Measurements from ENCODE around the gene BMF.

BMF gene

DNA sequence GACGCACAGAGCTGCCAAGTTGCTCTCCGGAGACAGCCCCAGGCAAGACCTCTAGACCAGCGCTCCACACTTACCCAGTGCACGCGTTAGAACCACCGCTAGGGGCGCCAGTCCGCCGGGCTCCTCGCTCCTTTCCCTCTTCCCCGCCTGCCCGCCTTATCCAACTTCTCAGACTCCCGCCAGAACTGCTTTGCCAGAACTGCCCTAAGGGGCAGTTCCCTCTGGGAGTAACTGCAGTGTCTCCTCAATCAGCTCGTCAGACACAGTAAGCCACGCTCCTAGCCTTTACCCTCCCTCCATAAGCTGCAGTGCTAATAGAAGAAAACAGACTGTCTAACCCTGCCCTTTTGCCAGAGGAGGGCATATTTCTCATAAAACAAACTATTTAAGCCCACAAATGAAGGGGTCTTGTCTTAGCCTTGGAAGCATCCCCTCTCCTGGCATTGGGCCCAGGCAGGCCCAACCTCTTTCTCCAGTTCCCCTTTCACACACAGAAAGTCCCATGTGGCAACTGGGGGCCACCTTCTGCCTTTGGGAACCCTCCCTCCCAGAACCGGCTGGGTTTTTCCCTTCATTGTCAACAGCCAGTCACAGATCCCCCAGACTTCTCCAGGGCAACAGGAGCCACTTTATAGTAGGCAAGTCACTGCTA lies 3.7 kb downstream of the BMF start:
- Histone ChIP-seq H3K79me2 (ENCODE audit: low read length) (peaks cover 71% of the 10 kb centered on the region), H3K9ac (ENCODE audit: low read length) (peak overlapping the region; percentile 98), H3K4me1 (ENCODE audit: low read length) (peaks cover 81% of the 10 kb centered on the region)

DNA sequence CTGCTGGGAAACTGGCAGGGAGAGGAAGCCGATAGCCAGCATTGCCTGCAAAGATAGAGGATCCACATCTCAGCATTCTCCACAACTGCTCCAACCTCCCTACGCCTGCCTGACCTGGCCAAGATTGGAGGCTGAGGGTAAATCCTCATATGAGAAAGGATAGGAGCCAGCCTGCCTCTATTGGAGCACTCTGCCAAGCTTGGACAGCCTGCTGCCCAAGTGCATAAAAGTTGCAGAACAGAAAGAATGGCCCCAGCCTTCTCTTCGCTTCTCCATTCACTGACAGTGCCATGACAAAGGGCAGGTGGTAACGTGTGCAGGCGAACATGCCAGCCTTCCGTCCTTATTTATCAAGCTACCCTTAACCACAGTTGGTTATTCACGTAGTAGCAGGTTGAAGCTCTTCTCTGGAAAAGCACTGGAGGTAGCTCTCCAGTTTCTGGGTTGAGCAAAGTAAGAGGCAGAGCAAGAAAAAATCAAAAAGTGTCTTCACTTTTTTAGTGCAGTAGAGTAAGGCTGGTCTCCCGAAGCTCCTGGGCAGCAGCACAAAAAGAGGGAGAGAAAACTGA lies 4.3 kb downstream of the BMF start:
- Histone ChIP-seq H3K4me1 (ENCODE audit: low read length) (peaks cover 85% of the 10 kb centered on the region), H3K36me3 (replicated peaks; ENCODE audit: low read depth, low read length) (peaks cover 49% of the 10 kb centered on the region), H3K27me3 (ENCODE audit: low read depth, low read length) (no peaks in the 10 kb centered on the region), H3K4me2 (ENCODE audit: low read length) (peak overlapping the region; percentile 98), H3K79me2 (ENCODE audit: low read length) (peaks cover 75% of the 10 kb centered on the region), H4K20me1 (ENCODE audit: insufficient read depth, low read length) (no peaks in the 10 kb centered on the region), H3K9ac (ENCODE audit: low read length) (peak overlapping the region; percentile 98), H2AFZ (ENCODE audit: low read depth, low read length) (no peak overlapping the region), H3K9me3 (ENCODE audit: insufficient read depth, low read length) (no peaks in the 10 kb centered on the region), H3K27ac (ENCODE audit: low read length) (peak overlapping the region; percentile 99), H3K4me3 (ENCODE audit: low read length) (peak overlapping the region; percentile 86)
- TF ChIP-seq, protein P1, sequence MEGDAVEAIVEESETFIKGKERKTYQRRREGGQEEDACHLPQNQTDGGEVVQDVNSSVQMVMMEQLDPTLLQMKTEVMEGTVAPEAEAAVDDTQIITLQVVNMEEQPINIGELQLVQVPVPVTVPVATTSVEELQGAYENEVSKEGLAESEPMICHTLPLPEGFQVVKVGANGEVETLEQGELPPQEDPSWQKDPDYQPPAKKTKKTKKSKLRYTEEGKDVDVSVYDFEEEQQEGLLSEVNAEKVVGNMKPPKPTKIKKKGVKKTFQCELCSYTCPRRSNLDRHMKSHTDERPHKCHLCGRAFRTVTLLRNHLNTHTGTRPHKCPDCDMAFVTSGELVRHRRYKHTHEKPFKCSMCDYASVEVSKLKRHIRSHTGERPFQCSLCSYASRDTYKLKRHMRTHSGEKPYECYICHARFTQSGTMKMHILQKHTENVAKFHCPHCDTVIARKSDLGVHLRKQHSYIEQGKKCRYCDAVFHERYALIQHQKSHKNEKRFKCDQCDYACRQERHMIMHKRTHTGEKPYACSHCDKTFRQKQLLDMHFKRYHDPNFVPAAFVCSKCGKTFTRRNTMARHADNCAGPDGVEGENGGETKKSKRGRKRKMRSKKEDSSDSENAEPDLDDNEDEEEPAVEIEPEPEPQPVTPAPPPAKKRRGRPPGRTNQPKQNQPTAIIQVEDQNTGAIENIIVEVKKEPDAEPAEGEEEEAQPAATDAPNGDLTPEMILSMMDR (IDR thresholded peaks at IDR 0.05; ENCODE audit: low read depth, low read length), result no peak
- TF ChIP-seq EZH2phosphoT487 (IDR thresholded peaks at IDR 0.05; ENCODE audit: low read depth), result no peak

More for the DNA sequence above, 3.7 kb downstream of the BMF start:
- Histone ChIP-seq H3K27me3 (ENCODE audit: low read depth, low read length) (no peaks in the 10 kb centered on the region), H3K4me2 (ENCODE audit: low read length) (peak overlapping the region; percentile 98), H4K20me1 (ENCODE audit: insufficient read depth, low read length) (no peaks in the 10 kb centered on the region), H3K9me3 (ENCODE audit: insufficient read depth, low read length) (no peaks in the 10 kb centered on the region), H3K27ac (ENCODE audit: low read length) (peak overlapping the region; percentile 99), H3K4me3 (ENCODE audit: low read length) (peak overlapping the region; percentile 86), H3K36me3 (replicated peaks; ENCODE audit: low read depth, low read length) (peaks cover 45% of the 10 kb centered on the region), H2AFZ (ENCODE audit: low read depth, low read length) (no peak overlapping the region)
- TF ChIP-seq, protein P1 (IDR thresholded peaks at IDR 0.05; ENCODE audit: low read depth, low read length), result peak; percentile 87
- TF ChIP-seq EZH2phosphoT487 (IDR thresholded peaks at IDR 0.05; ENCODE audit: low read depth), result no peak

DNA sequence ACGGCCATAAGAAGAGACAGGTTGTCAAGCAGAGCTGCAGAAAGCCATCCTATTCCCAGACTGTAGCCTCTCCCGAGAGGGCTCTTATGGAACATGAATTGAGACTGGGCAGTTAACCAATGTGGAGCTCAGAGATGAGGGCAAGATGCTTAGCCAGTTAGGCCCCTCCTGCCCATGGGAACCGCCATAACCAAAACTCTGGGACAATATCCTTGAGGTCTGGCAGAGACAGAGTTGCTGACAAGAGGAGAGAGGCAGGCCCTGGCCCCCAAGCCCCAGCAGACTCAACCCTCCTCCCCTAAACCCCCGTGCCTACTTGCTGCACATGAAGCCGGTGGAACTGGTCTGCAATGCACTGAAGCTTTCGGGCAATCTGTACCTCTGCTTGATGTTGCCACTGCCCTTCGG lies 4.8 kb downstream of the BMF start:
- no peaks in the 10 kb centered on the region for H4K20me1 ChIP-seq (ENCODE audit: insufficient read depth, low read length)
- H3K4me2 ChIP-seq (ENCODE audit: low read length), result peak overlapping the region; percentile 98
- H2AFZ ChIP-seq (ENCODE audit: low read depth, low read length), result no peak overlapping the region
- peak overlapping the region; percentile 99 for H3K27ac ChIP-seq (ENCODE audit: low read length)
- no peak for TF ChIP-seq EZH2phosphoT487 (IDR thresholded peaks at IDR 0.05; ENCODE audit: low read depth)
- TF ChIP-seq, protein P1 (IDR thresholded peaks at IDR 0.05; ENCODE audit: low read depth, low read length), result no peak
- H3K27me3 ChIP-seq (ENCODE audit: low read depth, low read length), result no peaks in the 10 kb centered on the region
- peaks cover 49% of the 10 kb centered on the region for H3K36me3 ChIP-seq (replicated peaks; ENCODE audit: low read depth, low read length)
- peaks cover 89% of the 10 kb centered on the region for H3K4me1 ChIP-seq (ENCODE audit: low read length)
- peak overlapping the region; percentile 86 for H3K4me3 ChIP-seq (ENCODE audit: low read length)
- peak overlapping the region; percentile 98 for H3K9ac ChIP-seq (ENCODE audit: low read length)
- no peaks in the 10 kb centered on the region for H3K9me3 ChIP-seq (ENCODE audit: insufficient read depth, low read length)
- peaks cover 76% of the 10 kb centered on the region for H3K79me2 ChIP-seq (ENCODE audit: low read length)
